ENCODE measurements around the gene ADAMTS8. TPM values are rescaled to one million over a fixed set of nuclear protein-coding genes. Genes with fewer than 3 reads are reported as not detected.

Gene ADAMTS8
- total RNA-seq, 1 experiment from 2014 or later = 0.07 TPM

- H3K4me2 ChIP-seq (ENCODE audit: low read length) = no peak overlapping the region
- H3K4me3 ChIP-seq (replicated peaks in 1 of 2; ENCODE audit: low read depth in 1 of 2, low read length in 2 of 2) = no peak overlapping the region
- no peaks in the 10 kb centered on the region for H3K27me3 ChIP-seq (ENCODE audit: insufficient read depth, low read length)
- no peaks in the 10 kb centered on the region for H3K36me3 ChIP-seq (ENCODE audit: control insufficient read depth in 1 of 2, insufficient read depth in 2 of 2, low read length in 2 of 2)
- POLR2A ChIA-PET = no interaction called here
- BruUV-seq (replicated peaks) = no TSS peak
- H3K9me3 ChIP-seq (ENCODE audit: control insufficient read depth in 1 of 2, insufficient read depth in 1 of 2, low read depth in 1 of 2, low read length in 2 of 2) = no peaks in the 10 kb centered on the region
- no peak overlapping the region for H3K9ac ChIP-seq (ENCODE audit: low read length)
- no peak overlapping the region for H2AFZ ChIP-seq (ENCODE audit: low read depth, low read length, poor library complexity, severe bottlenecking)
- ATAC-seq (no peak), DNase-seq (ENCODE audit: low read depth, low spot score) (no peak)
- no peaks in the 10 kb centered on the region for H3K9me2 ChIP-seq (ENCODE audit: insufficient read depth)
- no peaks in the 10 kb centered on the region for H3K79me2 ChIP-seq (ENCODE audit: insufficient read depth, low read length)
- peaks cover 0 to 2% of the 10 kb centered on the region in 2 experiments; a peak in 1 of 4 replicates for H3K4me1 ChIP-seq (ENCODE audit: control insufficient read depth in 1 of 2, insufficient read depth in 2 of 2, low read length in 2 of 2)
- RAD21 ChIA-PET (ENCODE audit: low non-redundant PET in 1 of 2, low total read pairs in 2 of 2, uncharacterized antibody in 2 of 2, unreplicated experiment in 2 of 2) = no interaction called here
- CTCF ChIA-PET = no interaction called here
- no peaks in the 10 kb centered on the region for H4K20me1 ChIP-seq (ENCODE audit: insufficient read depth)
- intact Hi-C loops (cut with micrococcal nuclease) = no loop called here
- H3K27ac ChIP-seq (ENCODE audit: low read depth, low read length) = no peak overlapping the region
- TF ChIP-seq ELF1 (IDR thresholded peaks at IDR 0.05; ENCODE audit: borderline replicate concordance, low read depth) = no peak
- no peak for TF ChIP-seq REST (IDR thresholded peaks at IDR 0.05; ENCODE audit: low read depth)
- TF ChIP-seq RAD21 (IDR thresholded peaks at IDR 0.05; ENCODE audit: low read depth) = no peak
- TF ChIP-seq, protein P1, sequence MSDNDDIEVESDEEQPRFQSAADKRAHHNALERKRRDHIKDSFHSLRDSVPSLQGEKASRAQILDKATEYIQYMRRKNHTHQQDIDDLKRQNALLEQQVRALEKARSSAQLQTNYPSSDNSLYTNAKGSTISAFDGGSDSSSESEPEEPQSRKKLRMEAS (IDR thresholded peaks at IDR 0.05) = no peak
- no peak for TF ChIP-seq POLR2A (IDR thresholded peaks at IDR 0.05; ENCODE audit: borderline replicate concordance, extremely low read depth, insufficient read depth, insufficient read length)
- no peak for TF ChIP-seq ZBTB33 (IDR thresholded peaks at IDR 0.05; ENCODE audit: extremely low read depth, insufficient replicate concordance, low read length)
These were observed 42.4 kb downstream of the ADAMTS8 start for GRCh38 chr11:130386056-130386455.

Data from HCT116 (cell line).